ENCODE data around the gene CSNK2A3.
"Not testable (repeated sequence)": the region's sequence is repeated elsewhere in the genome, so short reads cannot be mapped to it uniquely, and the experiment has no call there.

CSNK2A3 gene

GRCh38 chr11:11352878-11353277, at the start of gene CSNK2A3:
TSS of gene CSNK2A3 (minus strand) at chr11:11353250. CDS start at chr11:11353119, 131 bp downstream.
- H3K27me3 ChIP-seq (ENCODE audit: control insufficient read depth in 5 of 5, insufficient read depth in 4 of 5, low read length in 5 of 5); H3K9me3 ChIP-seq (ENCODE audit: control insufficient read depth in 5 of 5, low read length in 5 of 5); H3K9ac ChIP-seq (ENCODE audit: low read length in 5 of 5); H3K4me3 ChIP-seq (ENCODE audit: low read depth in 1 of 5, low read length in 5 of 5); H3K36me3 ChIP-seq (ENCODE audit: control insufficient read depth in 5 of 5, insufficient read depth in 5 of 5, low read length in 5 of 5); H3K27ac ChIP-seq (ENCODE audit: low read depth, low read length): not testable (repeated sequence)
- H3K4me1 ChIP-seq (ENCODE audit: control insufficient read depth in 5 of 5, insufficient read depth in 5 of 5, low read length in 5 of 5): peaks cover 10 to 35% (median 34%) of the 10 kb centered on the region in 5 donors

- H3K36me3 ChIP-seq (ENCODE audit: control insufficient read depth in 5 of 5, insufficient read depth in 5 of 5, low read length in 5 of 5): no peaks in the 10 kb centered on the region
- no peaks in the 10 kb centered on the region for H3K9me3 ChIP-seq (ENCODE audit: control insufficient read depth in 5 of 5, low read length in 5 of 5)
- H3K27me3 ChIP-seq (ENCODE audit: control insufficient read depth in 5 of 5, insufficient read depth in 4 of 5, low read length in 5 of 5): peaks cover 5 to 27% (median 8%) of the 10 kb centered on the region in 5 donors
- H3K9ac ChIP-seq (ENCODE audit: low read length in 5 of 5): no peak overlapping the region
- H3K4me3 ChIP-seq (ENCODE audit: low read depth in 1 of 5, low read length in 5 of 5): no peak overlapping the region
- H3K4me1 ChIP-seq (ENCODE audit: control insufficient read depth in 5 of 5, insufficient read depth in 5 of 5, low read length in 5 of 5): peaks cover 0 to 12% (median 11%) of the 10 kb centered on the region in 5 donors
- no peak overlapping the region for H3K27ac ChIP-seq (ENCODE audit: low read depth, low read length)
Measured at GRCh38 chr11:11401960-11402535, 49.0 kb upstream of the CSNK2A3 start.

- Histone ChIP-seq H3K4me1 (ENCODE audit: control insufficient read depth in 5 of 5, insufficient read depth in 5 of 5, low read length in 5 of 5) (peaks cover 0 to 8% (median 3%) of the 10 kb centered on the region in 5 donors), H3K27me3 (ENCODE audit: control insufficient read depth in 5 of 5, insufficient read depth in 4 of 5, low read length in 5 of 5) (peaks cover 5 to 29% (median 8%) of the 10 kb centered on the region in 5 donors), H3K27ac (ENCODE audit: low read depth, low read length) (no peak overlapping the region), H3K4me3 (ENCODE audit: low read depth in 1 of 5, low read length in 5 of 5) (no peak overlapping the region), H3K9me3 (ENCODE audit: control insufficient read depth in 5 of 5, low read length in 5 of 5) (no peaks in the 10 kb centered on the region), H3K9ac (ENCODE audit: low read length in 5 of 5) (no peak overlapping the region), H3K36me3 (ENCODE audit: control insufficient read depth in 5 of 5, insufficient read depth in 5 of 5, low read length in 5 of 5) (no peaks in the 10 kb centered on the region)
Measured at GRCh38 chr11:11400635-11401232, 47.7 kb upstream of the CSNK2A3 start.

GRCh38 chr11:11400121-11400520, 47.1 kb upstream of the CSNK2A3 start:
- Histone ChIP-seq H3K27me3 (ENCODE audit: control insufficient read depth in 5 of 5, insufficient read depth in 4 of 5, low read length in 5 of 5) (peaks cover 5 to 28% (median 8%) of the 10 kb centered on the region in 5 donors), H3K27ac (ENCODE audit: low read depth, low read length) (no peak overlapping the region), H3K4me3 (ENCODE audit: low read depth in 1 of 5, low read length in 5 of 5) (no peak overlapping the region), H3K4me1 (ENCODE audit: control insufficient read depth in 5 of 5, insufficient read depth in 5 of 5, low read length in 5 of 5) (peaks cover 0 to 8% (median 3%) of the 10 kb centered on the region in 5 donors), H3K9ac (ENCODE audit: low read length in 5 of 5) (no peak overlapping the region), H3K9me3 (ENCODE audit: control insufficient read depth in 5 of 5, low read length in 5 of 5) (no peaks in the 10 kb centered on the region), H3K36me3 (ENCODE audit: control insufficient read depth in 5 of 5, insufficient read depth in 5 of 5, low read length in 5 of 5) (no peaks in the 10 kb centered on the region)

- H3K9ac ChIP-seq (ENCODE audit: low read length in 5 of 5): no peak overlapping the region
- H3K4me3 ChIP-seq (ENCODE audit: low read depth in 1 of 5, low read length in 5 of 5): no peak overlapping the region
- H3K36me3 ChIP-seq (ENCODE audit: control insufficient read depth in 5 of 5, insufficient read depth in 5 of 5, low read length in 5 of 5): no peaks in the 10 kb centered on the region
- H3K27me3 ChIP-seq (ENCODE audit: control insufficient read depth in 5 of 5, insufficient read depth in 4 of 5, low read length in 5 of 5): peaks cover 0 to 12% (median under 1%) of the 10 kb centered on the region in 5 donors
- no peaks in the 10 kb centered on the region for H3K4me1 ChIP-seq (ENCODE audit: control insufficient read depth in 5 of 5, insufficient read depth in 5 of 5, low read length in 5 of 5)
- no peaks in the 10 kb centered on the region for H3K9me3 ChIP-seq (ENCODE audit: control insufficient read depth in 5 of 5, low read length in 5 of 5)
- no peak overlapping the region for H3K27ac ChIP-seq (ENCODE audit: low read depth, low read length)
Measured at GRCh38 chr11:11397781-11398180, 44.7 kb upstream of the CSNK2A3 start.

GRCh38 chr11:11397036-11397415, 44.0 kb upstream of the CSNK2A3 start:
- H3K27ac ChIP-seq (ENCODE audit: low read depth, low read length): no peak overlapping the region
- H3K36me3 ChIP-seq (ENCODE audit: control insufficient read depth in 5 of 5, insufficient read depth in 5 of 5, low read length in 5 of 5): no peaks in the 10 kb centered on the region
- no peaks in the 10 kb centered on the region for H3K9me3 ChIP-seq (ENCODE audit: control insufficient read depth in 5 of 5, low read length in 5 of 5)
- peaks cover 0 to 12% (median 0%) of the 10 kb centered on the region in 5 donors for H3K27me3 ChIP-seq (ENCODE audit: control insufficient read depth in 5 of 5, insufficient read depth in 4 of 5, low read length in 5 of 5)
- peaks cover 0 to 1% (median under 1%) of the 10 kb centered on the region in 5 donors for H3K4me1 ChIP-seq (ENCODE audit: control insufficient read depth in 5 of 5, insufficient read depth in 5 of 5, low read length in 5 of 5)
- no peak overlapping the region for H3K9ac ChIP-seq (ENCODE audit: low read length in 5 of 5)
- H3K4me3 ChIP-seq (ENCODE audit: low read depth in 1 of 5, low read length in 5 of 5): no peak overlapping the region

GRCh38 chr11:11396301-11397035, 43.4 kb upstream of the CSNK2A3 start:
- Histone ChIP-seq H3K27me3 (ENCODE audit: control insufficient read depth in 5 of 5, insufficient read depth in 4 of 5, low read length in 5 of 5) (peaks cover 0 to 7% (median 0%) of the 10 kb centered on the region in 5 donors), H3K36me3 (ENCODE audit: control insufficient read depth in 5 of 5, insufficient read depth in 5 of 5, low read length in 5 of 5) (no peaks in the 10 kb centered on the region), H3K4me3 (ENCODE audit: low read depth in 1 of 5, low read length in 5 of 5) (no peak overlapping the region), H3K9me3 (ENCODE audit: control insufficient read depth in 5 of 5, low read length in 5 of 5) (no peaks in the 10 kb centered on the region), H3K9ac (ENCODE audit: low read length in 5 of 5) (no peak overlapping the region), H3K4me1 (ENCODE audit: control insufficient read depth in 5 of 5, insufficient read depth in 5 of 5, low read length in 5 of 5) (peaks cover 3 to 6% (median 6%) of the 10 kb centered on the region in 5 donors), H3K27ac (ENCODE audit: low read depth, low read length) (no peak overlapping the region)

GRCh38 chr11:11395126-11395525, 42.1 kb upstream of the CSNK2A3 start:
- H3K36me3 ChIP-seq (ENCODE audit: control insufficient read depth in 5 of 5, insufficient read depth in 5 of 5, low read length in 5 of 5): no peaks in the 10 kb centered on the region
- H3K4me1 ChIP-seq (ENCODE audit: control insufficient read depth in 5 of 5, insufficient read depth in 5 of 5, low read length in 5 of 5): peaks cover 3 to 9% (median 6%) of the 10 kb centered on the region in 5 donors
- H3K27ac ChIP-seq (ENCODE audit: low read depth, low read length): no peak overlapping the region
- H3K27me3 ChIP-seq (ENCODE audit: control insufficient read depth in 5 of 5, insufficient read depth in 4 of 5, low read length in 5 of 5): peaks cover 0 to 7% (median 0%) of the 10 kb centered on the region in 5 donors
- no peak overlapping the region for H3K9ac ChIP-seq (ENCODE audit: low read length in 5 of 5)
- H3K9me3 ChIP-seq (ENCODE audit: control insufficient read depth in 5 of 5, low read length in 5 of 5): no peaks in the 10 kb centered on the region
- no peak overlapping the region for H3K4me3 ChIP-seq (ENCODE audit: low read depth in 1 of 5, low read length in 5 of 5)

GRCh38 chr11:11394241-11394640, 41.2 kb upstream of the CSNK2A3 start:
- H3K27me3 ChIP-seq (ENCODE audit: control insufficient read depth in 5 of 5, insufficient read depth in 4 of 5, low read length in 5 of 5): peaks cover 0 to 7% (median 0%) of the 10 kb centered on the region in 5 donors
- H3K27ac ChIP-seq (ENCODE audit: low read depth, low read length): no peak overlapping the region
- H3K9ac ChIP-seq (ENCODE audit: low read length in 5 of 5): no peak overlapping the region
- no peaks in the 10 kb centered on the region for H3K9me3 ChIP-seq (ENCODE audit: control insufficient read depth in 5 of 5, low read length in 5 of 5)
- H3K4me1 ChIP-seq (ENCODE audit: control insufficient read depth in 5 of 5, insufficient read depth in 5 of 5, low read length in 5 of 5): peaks cover 3 to 14% (median 6%) of the 10 kb centered on the region in 5 donors
- H3K4me3 ChIP-seq (ENCODE audit: low read depth in 1 of 5, low read length in 5 of 5): no peak overlapping the region
- no peaks in the 10 kb centered on the region for H3K36me3 ChIP-seq (ENCODE audit: control insufficient read depth in 5 of 5, insufficient read depth in 5 of 5, low read length in 5 of 5)
